ENCODE measurements around the gene TFF1.

Gene TFF1

GRCh38 chr21:42364304-42364865 lies 1.9 kb downstream of the TFF1 start:
- Histone ChIP-seq H3K4me1 (ENCODE audit: control insufficient read depth, insufficient read depth, low read length) (peaks cover 34% of the 10 kb centered on the region), H3K9me3 (ENCODE audit: control insufficient read depth, low read length) (no peaks in the 10 kb centered on the region), H3K9ac (ENCODE audit: low read length) (peak overlapping the region; percentile 99), H3K36me3 (ENCODE audit: control insufficient read depth, insufficient read depth, low read length) (peaks cover 11% of the 10 kb centered on the region), H3K4me3 (ENCODE audit: low read length) (peak overlapping the region; percentile 89), H3K27me3 (ENCODE audit: control insufficient read depth, insufficient read depth, low read length) (no peaks in the 10 kb centered on the region)

GRCh38 chr21:42363312-42363711 lies 3.0 kb downstream of the TFF1 start:
- peak overlapping the region; percentile 16 for H3K4me3 ChIP-seq (ENCODE audit: low read length)
- peaks cover 38% of the 10 kb centered on the region for H3K4me1 ChIP-seq (ENCODE audit: control insufficient read depth, insufficient read depth, low read length)
- peaks cover 11% of the 10 kb centered on the region for H3K36me3 ChIP-seq (ENCODE audit: control insufficient read depth, insufficient read depth, low read length)
- no peaks in the 10 kb centered on the region for H3K27me3 ChIP-seq (ENCODE audit: control insufficient read depth, insufficient read depth, low read length)
- H3K9me3 ChIP-seq (ENCODE audit: control insufficient read depth, low read length) = no peaks in the 10 kb centered on the region
- H3K9ac ChIP-seq (ENCODE audit: low read length) = peak overlapping the region; percentile 99

- H3K36me3 ChIP-seq (ENCODE audit: control insufficient read depth, insufficient read depth, low read length) = peaks cover 11% of the 10 kb centered on the region
- no peaks in the 10 kb centered on the region for H3K27me3 ChIP-seq (ENCODE audit: control insufficient read depth, insufficient read depth, low read length)
- peak overlapping the region; percentile 99 for H3K9ac ChIP-seq (ENCODE audit: low read length)
- no peaks in the 10 kb centered on the region for H3K9me3 ChIP-seq (ENCODE audit: control insufficient read depth, low read length)
- H3K4me3 ChIP-seq (ENCODE audit: low read length) = peak overlapping the region; percentile 16
- peaks cover 38% of the 10 kb centered on the region for H3K4me1 ChIP-seq (ENCODE audit: control insufficient read depth, insufficient read depth, low read length)
These were observed 3.6 kb downstream of the TFF1 start for GRCh38 chr21:42362700-42363099.

- no peaks in the 10 kb centered on the region for H3K27me3 ChIP-seq (ENCODE audit: control insufficient read depth, insufficient read depth, low read length)
- H3K4me1 ChIP-seq (ENCODE audit: control insufficient read depth, insufficient read depth, low read length) = peaks cover 37% of the 10 kb centered on the region
- no peak overlapping the region for H3K9ac ChIP-seq (ENCODE audit: low read length)
- H3K4me3 ChIP-seq (ENCODE audit: low read length) = no peak overlapping the region
- peaks cover 11% of the 10 kb centered on the region for H3K36me3 ChIP-seq (ENCODE audit: control insufficient read depth, insufficient read depth, low read length)
- H3K9me3 ChIP-seq (ENCODE audit: control insufficient read depth, low read length) = no peaks in the 10 kb centered on the region
These were observed 4.1 kb downstream of the TFF1 start for GRCh38 chr21:42362198-42362597.

- H3K4me3 ChIP-seq (ENCODE audit: low read length) = no peak overlapping the region
- H3K27me3 ChIP-seq (ENCODE audit: control insufficient read depth, insufficient read depth, low read length) = no peaks in the 10 kb centered on the region
These were observed 5.0 kb downstream of the TFF1 start for GRCh38 chr21:42361286-42361685.

GRCh38 chr21:42360317-42360716 lies 6.0 kb downstream of the TFF1 start:
- H3K9ac ChIP-seq (ENCODE audit: low read length) = no peak overlapping the region
- H3K36me3 ChIP-seq (ENCODE audit: control insufficient read depth, insufficient read depth, low read length) = peaks cover under 1% of the 10 kb centered on the region
- H3K4me3 ChIP-seq (ENCODE audit: low read length) = no peak overlapping the region
- H3K9me3 ChIP-seq (ENCODE audit: control insufficient read depth, low read length) = no peaks in the 10 kb centered on the region
- no peaks in the 10 kb centered on the region for H3K27me3 ChIP-seq (ENCODE audit: control insufficient read depth, insufficient read depth, low read length)
- H3K4me1 ChIP-seq (ENCODE audit: control insufficient read depth, insufficient read depth, low read length) = peaks cover 36% of the 10 kb centered on the region

More at GRCh38 chr21:42361286-42361685, 5.0 kb downstream of the TFF1 start:
- no peak overlapping the region for H3K9ac ChIP-seq (ENCODE audit: low read length)
- H3K9me3 ChIP-seq (ENCODE audit: control insufficient read depth, low read length) = no peaks in the 10 kb centered on the region
- H3K36me3 ChIP-seq (ENCODE audit: control insufficient read depth, insufficient read depth, low read length) = peaks cover 11% of the 10 kb centered on the region
- H3K4me1 ChIP-seq (ENCODE audit: control insufficient read depth, insufficient read depth, low read length) = peaks cover 38% of the 10 kb centered on the region

- Histone ChIP-seq H3K4me1 (ENCODE audit: control insufficient read depth, insufficient read depth, low read length) (peaks cover 36% of the 10 kb centered on the region), H3K27me3 (ENCODE audit: control insufficient read depth, insufficient read depth, low read length) (no peaks in the 10 kb centered on the region), H3K36me3 (ENCODE audit: control insufficient read depth, insufficient read depth, low read length) (no peaks in the 10 kb centered on the region), H3K9me3 (ENCODE audit: control insufficient read depth, low read length) (no peaks in the 10 kb centered on the region), H3K4me3 (ENCODE audit: low read length) (no peak overlapping the region), H3K9ac (ENCODE audit: low read length) (no peak overlapping the region)
These were observed 7.4 kb downstream of the TFF1 start for GRCh38 chr21:42358937-42359336.

GRCh38 chr21:42358261-42358660 lies 8.1 kb downstream of the TFF1 start:
- Histone ChIP-seq H3K9ac (ENCODE audit: low read length) (no peak overlapping the region), H3K4me1 (ENCODE audit: control insufficient read depth, insufficient read depth, low read length) (peaks cover 35% of the 10 kb centered on the region), H3K9me3 (ENCODE audit: control insufficient read depth, low read length) (no peaks in the 10 kb centered on the region), H3K27me3 (ENCODE audit: control insufficient read depth, insufficient read depth, low read length) (no peaks in the 10 kb centered on the region), H3K36me3 (ENCODE audit: control insufficient read depth, insufficient read depth, low read length) (no peaks in the 10 kb centered on the region), H3K4me3 (ENCODE audit: low read length) (no peak overlapping the region)

GRCh38 chr21:42357307-42357706 lies 9.0 kb downstream of the TFF1 start:
- Histone ChIP-seq H3K9ac (ENCODE audit: low read length) (peak overlapping the region; percentile 24), H3K27me3 (ENCODE audit: control insufficient read depth, insufficient read depth, low read length) (no peaks in the 10 kb centered on the region), H3K36me3 (ENCODE audit: control insufficient read depth, insufficient read depth, low read length) (no peaks in the 10 kb centered on the region), H3K4me1 (ENCODE audit: control insufficient read depth, insufficient read depth, low read length) (peaks cover 31% of the 10 kb centered on the region), H3K4me3 (ENCODE audit: low read length) (no peak overlapping the region), H3K9me3 (ENCODE audit: control insufficient read depth, low read length) (no peaks in the 10 kb centered on the region)

GRCh38 chr21:42356650-42357049 lies 9.7 kb downstream of the TFF1 start:
- Histone ChIP-seq H3K4me3 (ENCODE audit: low read length) (no peak overlapping the region), H3K27me3 (ENCODE audit: control insufficient read depth, insufficient read depth, low read length) (no peaks in the 10 kb centered on the region), H3K9ac (ENCODE audit: low read length) (peak overlapping the region; percentile 24)

GRCh38 chr21:42356046-42356445 lies 10.3 kb downstream of the TFF1 start:
- no peaks in the 10 kb centered on the region for H3K9me3 ChIP-seq (ENCODE audit: control insufficient read depth, low read length)
- H3K4me1 ChIP-seq (ENCODE audit: control insufficient read depth, insufficient read depth, low read length) = peaks cover 43% of the 10 kb centered on the region
- H3K9ac ChIP-seq (ENCODE audit: low read length) = no peak overlapping the region
- H3K27me3 ChIP-seq (ENCODE audit: control insufficient read depth, insufficient read depth, low read length) = no peaks in the 10 kb centered on the region
- H3K36me3 ChIP-seq (ENCODE audit: control insufficient read depth, insufficient read depth, low read length) = no peaks in the 10 kb centered on the region
- H3K4me3 ChIP-seq (ENCODE audit: low read length) = no peak overlapping the region

More at GRCh38 chr21:42356650-42357049, 9.7 kb downstream of the TFF1 start:
- no peaks in the 10 kb centered on the region for H3K9me3 ChIP-seq (ENCODE audit: control insufficient read depth, low read length)
- peaks cover 38% of the 10 kb centered on the region for H3K4me1 ChIP-seq (ENCODE audit: control insufficient read depth, insufficient read depth, low read length)
- no peaks in the 10 kb centered on the region for H3K36me3 ChIP-seq (ENCODE audit: control insufficient read depth, insufficient read depth, low read length)

- peaks cover 38% of the 10 kb centered on the region for H3K4me1 ChIP-seq (ENCODE audit: control insufficient read depth, insufficient read depth, low read length)
- H3K9ac ChIP-seq (ENCODE audit: low read length) = no peak overlapping the region
- no peaks in the 10 kb centered on the region for H3K27me3 ChIP-seq (ENCODE audit: control insufficient read depth, insufficient read depth, low read length)
- H3K9me3 ChIP-seq (ENCODE audit: control insufficient read depth, low read length) = no peaks in the 10 kb centered on the region
- no peaks in the 10 kb centered on the region for H3K36me3 ChIP-seq (ENCODE audit: control insufficient read depth, insufficient read depth, low read length)
- no peak overlapping the region for H3K4me3 ChIP-seq (ENCODE audit: low read length)
These were observed 12.7 kb downstream of the TFF1 start for GRCh38 chr21:42353623-42354022.
